HK-2 (cell line): Measurements from ENCODE around the gene MAMDC2.

Source experiments
- DNase-seq: peaks from one replicate; pipeline ENCODE4 v3.0.0-alpha.2; 2018; ENCODE audit not compliant: unreplicated experiment

The MAMDC2 gene

GRCh38 chr9:70133253-70134208, 89.9 kb downstream of the MAMDC2 start:
- DNase-seq, result no peak

GRCh38 chr9:70134360-70134759, 90.7 kb downstream of the MAMDC2 start:
- no peak for DNase-seq

DNA sequence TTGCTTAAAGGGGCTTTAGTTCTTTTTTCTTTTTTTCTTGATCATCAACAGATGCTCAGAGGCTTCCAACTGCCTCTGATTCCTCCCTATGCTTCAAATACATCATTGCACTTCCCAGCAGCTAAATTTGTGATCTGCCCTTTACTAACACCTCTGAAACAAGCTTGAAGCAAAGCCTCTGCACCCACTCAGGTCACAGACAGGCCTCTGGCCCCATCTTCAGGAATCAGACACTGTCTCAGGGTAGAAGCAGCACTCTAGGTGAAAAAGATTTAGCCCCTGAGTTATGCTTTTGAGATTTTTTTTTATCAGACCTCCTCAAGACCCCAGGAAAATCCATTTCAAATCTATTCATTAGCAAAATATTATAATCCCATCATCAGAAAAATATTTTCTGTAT, 91.5 kb downstream of the MAMDC2 start:
- no peak for DNase-seq

- DNase-seq, result no peak
Observed at GRCh38 chr9:70136632-70137031, 93.0 kb downstream of the MAMDC2 start.

DNA sequence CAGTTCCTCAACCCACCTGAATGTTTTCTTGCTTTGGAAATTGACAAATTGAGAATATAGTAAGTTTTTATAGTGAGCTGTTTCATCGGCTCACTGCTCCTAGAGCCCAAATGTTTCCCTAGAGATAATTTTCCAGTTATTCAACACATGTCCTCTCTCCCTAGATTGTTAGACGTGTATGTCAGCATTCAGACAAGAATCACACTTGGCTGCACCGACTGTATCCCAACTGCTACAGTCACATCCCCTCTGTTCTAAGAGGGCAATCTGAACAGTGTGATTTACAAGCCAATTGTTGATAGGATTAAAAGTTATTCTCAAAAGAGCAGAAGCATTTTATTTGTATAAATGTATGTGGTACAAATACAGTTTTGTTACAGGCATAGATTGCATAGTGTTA, 93.9 kb downstream of the MAMDC2 start:
- no peak for DNase-seq

DNA sequence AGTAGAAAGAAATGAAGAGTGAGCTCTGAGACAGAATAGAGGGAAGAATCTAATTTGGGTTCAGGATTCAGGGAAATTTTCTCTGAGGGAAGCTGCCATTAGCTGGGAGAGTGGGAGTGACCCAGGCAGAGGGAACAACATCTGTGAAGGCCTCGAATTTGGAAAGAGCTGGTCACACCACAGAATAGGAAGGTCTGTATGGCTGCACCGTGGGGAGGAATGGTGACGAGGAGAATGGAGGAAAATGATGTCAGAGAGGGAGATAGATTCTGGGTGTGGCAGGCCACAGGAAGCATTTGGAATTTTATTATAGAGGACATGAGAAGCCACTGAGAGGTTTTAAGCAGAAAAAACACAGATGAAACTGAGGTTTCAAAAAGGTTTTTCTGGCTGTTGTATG, 98.5 kb downstream of the MAMDC2 start:
- DNase-seq, result no peak

GRCh38 chr9:70143394-70144130, 99.9 kb downstream of the MAMDC2 start:
- no peak for DNase-seq

DNA sequence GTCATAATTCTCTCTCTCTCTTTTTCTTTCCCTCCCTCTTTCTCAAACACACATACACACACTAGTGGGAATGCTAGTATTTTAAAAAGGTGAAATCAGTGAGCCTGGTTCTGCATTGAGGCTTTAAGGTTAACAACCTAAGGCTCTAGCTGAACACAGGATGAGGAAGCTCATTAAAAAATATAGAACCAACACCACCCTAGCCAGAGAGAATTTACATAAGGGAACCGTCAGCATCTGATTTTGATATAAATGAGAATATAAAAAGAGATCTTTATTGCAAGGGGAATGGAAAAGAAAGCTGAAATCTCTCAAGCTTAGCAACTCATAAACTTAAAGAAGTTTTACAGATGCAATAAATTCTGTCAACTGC, 100.5 kb downstream of the MAMDC2 start:
- no peak for DNase-seq

DNA sequence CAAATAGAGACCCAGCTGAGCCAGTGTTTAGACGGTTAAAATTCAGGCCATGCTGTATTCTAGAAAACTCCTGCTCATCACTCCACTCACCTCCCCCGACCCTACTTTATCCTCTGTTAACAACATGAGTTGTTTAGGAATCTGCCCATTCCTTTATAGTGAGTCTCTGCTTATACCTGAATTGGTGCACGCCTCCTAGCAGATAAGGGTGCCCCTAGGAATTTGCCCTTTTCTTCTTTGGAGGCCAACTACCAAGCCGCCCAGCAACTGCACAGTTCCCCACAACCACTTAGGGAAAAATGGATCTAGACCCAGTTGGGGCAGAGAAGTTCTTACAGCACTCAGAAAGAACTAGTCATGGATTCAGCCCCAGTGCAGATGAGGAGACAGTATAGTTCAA, 102.3 kb downstream of the MAMDC2 start:
- DNase-seq, result no peak

DNA sequence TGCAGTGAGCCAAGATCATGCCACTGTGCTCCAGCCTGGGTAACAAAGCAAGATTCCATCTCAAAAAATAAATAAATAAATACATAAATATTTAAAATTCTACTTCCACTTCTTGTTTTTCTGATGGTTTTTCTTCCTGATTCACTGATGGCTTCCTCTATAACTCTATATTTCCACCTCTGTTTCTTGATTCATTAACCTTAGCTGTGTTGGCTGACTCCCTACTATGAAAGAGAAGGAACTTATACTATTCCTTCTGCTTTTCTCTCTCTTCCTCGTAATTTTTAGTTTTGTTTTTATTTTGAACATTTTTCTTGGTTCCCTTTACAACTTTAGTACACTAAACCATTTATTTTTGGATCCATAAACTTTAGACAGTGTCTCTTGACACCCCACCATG, 103.5 kb downstream of the MAMDC2 start:
- no peak for DNase-seq

GRCh38 chr9:70147651-70148050, 104.0 kb downstream of the MAMDC2 start:
- DNase-seq, result no peak

GRCh38 chr9:70152350-70152749, 108.7 kb downstream of the MAMDC2 start:
- DNase-seq, result no peak

DNA sequence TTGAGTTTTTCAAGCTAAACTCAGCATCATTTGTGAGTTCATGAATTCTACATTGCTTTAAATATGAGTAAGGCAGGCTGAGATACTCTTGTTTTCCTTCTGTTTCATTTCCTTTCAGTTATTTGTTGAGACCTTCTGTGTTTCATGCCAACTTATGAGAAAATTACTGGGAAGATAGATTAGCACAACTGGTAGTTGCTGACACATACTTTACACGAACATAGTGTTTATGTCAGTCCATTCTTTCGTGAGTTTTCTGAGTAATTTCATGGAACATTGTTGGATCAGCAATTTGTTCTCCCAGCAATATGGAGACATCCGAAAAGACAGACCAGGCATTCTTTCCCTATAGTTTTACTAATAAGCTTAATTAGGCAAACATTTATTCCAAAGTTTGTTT, 113.1 kb downstream of the MAMDC2 start:
- DNase-seq, result no peak

DNA sequence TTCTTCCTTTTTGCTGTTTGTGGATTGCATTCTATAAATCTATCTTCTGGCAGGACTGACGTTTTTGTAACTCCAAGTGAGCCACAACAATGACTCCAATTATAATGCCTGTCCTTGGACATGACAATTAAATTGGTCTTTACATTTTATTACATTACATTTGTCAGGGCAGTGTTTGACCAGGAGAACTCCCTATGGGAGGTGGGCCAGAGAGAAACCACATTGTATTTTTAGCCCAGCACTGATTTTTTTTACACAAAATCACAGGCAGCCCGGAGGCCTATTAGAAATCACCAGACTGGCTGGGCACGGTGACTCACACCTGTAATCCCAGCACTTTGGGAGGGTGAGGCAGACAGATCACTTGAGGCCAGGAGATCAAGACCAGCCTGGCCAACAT, 116.0 kb downstream of the MAMDC2 start:
- no peak for DNase-seq

DNA sequence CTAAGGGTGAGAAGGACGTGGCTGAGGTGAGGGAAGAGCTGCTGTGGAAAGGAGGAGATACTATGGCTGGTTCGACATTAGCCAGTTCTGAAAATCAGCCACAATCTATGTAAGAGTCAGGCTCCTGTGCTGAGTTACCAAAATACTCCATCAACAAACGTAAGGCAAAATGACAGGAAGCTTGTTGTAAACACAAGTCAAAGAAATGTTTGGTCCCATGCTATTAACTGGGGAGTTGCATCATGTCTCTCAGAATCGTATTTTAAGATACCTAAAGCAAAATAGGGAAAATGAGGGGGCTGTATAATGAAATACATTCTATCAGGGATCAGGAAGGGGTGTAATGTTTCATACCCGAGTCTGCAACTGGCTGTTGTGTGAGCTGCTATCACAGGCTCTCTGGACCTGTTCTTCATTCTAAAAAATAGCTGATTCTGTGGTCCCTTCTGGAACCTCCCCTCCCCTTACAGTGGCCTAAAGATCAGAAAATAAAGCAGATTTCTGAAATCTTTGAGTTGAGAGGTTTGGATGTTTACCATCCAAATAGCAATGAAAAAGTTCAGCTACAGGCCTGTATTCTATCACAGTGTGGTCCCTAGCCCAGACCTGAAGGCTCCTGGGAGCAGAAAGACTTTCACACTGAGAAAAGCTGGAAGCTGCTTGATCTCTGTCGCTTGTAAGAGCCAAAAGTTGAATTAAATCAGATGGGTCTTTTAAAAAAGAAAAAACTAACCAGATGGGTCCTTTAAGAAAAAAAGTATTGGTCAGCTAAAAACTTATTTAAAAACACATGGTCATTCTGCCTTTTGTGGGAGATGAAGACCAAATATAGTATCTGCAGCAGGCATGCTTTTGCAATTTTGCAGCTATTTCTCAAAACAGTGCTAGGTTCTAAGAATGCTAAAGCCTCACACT, 117.3 kb downstream of the MAMDC2 start:
- no peak for DNase-seq

GRCh38 chr9:70165006-70165602, 121.5 kb downstream of the MAMDC2 start:
- no peak for DNase-seq

DNA sequence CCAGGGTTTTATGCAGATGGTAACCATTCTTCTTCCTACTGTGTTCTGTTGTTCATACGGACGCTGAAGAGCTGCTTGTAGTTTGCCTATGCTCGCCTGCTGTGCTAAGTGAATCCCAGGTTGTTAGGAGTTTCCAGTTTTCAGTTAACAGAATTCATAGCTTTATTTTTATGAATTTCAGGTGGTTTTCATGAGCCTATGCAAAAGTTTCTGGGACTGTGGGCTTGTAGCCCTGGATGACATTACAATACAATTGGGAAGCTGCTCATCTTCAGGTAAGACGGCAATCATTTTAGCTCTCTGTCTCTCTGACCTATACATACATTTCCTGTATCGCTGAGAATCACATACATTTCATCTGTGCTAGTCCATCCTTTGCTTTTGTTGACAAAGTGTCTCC, 124.9 kb downstream of the MAMDC2 start:
- DNase-seq, result no peak

DNA sequence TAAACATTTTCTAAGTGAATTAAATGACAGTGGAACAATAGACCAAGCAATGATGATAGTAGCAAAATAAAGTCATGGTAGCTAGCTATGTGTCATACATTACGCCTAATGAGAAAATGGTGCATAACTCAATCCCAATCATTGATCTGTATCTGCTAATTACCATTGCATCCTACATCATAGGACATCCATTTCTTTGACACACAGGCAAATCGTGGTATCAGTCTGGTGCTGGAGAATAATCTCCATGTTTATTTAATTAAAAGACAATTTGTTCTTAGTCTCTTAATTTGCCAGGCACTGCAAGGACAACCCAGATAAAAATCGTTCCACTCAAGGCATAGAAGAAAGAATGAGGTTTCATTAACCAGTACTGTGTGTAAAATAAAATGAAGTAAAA, 125.6 kb downstream of the MAMDC2 start:
- DNase-seq, result no peak

- no peak for DNase-seq
Observed at GRCh38 chr9:70170151-70170790, 126.6 kb downstream of the MAMDC2 start.

DNA sequence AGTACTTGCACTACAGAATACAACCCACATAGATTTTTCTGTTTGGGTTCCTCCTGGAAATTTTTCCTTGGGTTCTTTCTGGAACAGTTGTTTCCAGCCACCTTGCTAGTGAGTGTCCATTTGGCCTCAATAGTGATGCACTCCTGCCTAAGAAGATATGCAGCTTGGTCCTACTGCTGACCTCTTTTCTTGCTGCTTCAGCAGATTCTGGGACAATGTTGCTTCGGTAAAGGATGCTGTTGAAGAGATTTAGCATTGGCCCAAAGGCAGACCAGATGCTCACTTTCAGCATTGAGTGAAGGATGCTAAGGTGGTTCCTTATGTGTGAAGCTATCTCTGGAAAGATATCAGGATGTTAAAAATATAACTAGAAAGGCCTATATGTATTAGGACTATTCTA, 128.9 kb downstream of the MAMDC2 start:
- no peak for DNase-seq

DNA sequence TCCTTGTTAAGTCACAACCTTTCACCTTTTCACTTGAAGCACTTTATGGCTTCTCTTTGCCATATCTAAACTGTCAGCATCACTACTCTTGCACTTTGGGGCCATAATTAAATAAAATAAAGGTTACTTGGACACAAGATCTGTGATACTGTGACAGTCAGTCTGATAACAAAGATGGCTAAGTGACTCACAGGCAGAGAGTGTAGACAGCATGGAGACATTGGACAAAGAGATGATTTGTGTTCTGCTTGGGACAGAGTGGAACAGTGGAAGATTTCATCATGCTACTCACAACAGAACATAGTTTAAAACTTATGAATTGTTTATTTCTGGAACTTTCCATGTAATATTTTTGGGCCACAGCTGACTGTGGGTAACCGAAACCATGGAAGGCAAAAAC, 133.5 kb downstream of the MAMDC2 start:
- DNase-seq, result no peak
